ENCODE measurements around the gene GALNT2. TPM values are rescaled to one million over a fixed set of nuclear protein-coding genes. Genes with fewer than 3 reads are reported as not detected.

The GALNT2 gene
- total RNA-seq, 1 donor from 2014 or later, result 66.3 TPM

DNA sequence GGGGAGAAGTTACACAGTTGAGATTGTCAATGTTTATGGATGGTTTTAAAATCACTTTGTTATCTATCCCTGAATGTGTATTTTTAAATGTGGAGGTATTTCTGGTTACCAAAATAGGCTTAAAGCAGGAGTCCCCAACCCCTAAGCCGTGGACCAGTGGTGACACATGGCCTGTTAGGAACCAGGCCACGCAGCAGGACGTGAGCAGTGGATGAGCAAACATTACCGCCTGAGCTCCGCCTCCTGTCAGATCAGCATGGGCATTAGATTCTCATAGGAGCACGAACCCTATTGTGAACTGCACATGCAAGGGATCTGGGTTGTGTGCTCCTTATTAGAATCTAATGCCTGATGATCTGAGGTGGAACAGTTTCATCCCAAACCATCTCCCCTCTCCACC is 151.6 kb downstream of the GALNT2 start:
- Mint-ChIP-seq H3K36me3 (peaks cover 4% of the 10 kb centered on the region), H3K4me3 (no peak overlapping the region), H3K27me3 (no peaks in the 10 kb centered on the region), H3K9me3 (no peaks in the 10 kb centered on the region), H3K4me1 (ENCODE audit: unreplicated experiment) (peaks cover 17% of the 10 kb centered on the region), H3K27ac (no peak overlapping the region)
- DNase-seq (ENCODE audit: extremely low spot score, unreplicated experiment), result no peak
- TF ChIP-seq, protein P1, sequence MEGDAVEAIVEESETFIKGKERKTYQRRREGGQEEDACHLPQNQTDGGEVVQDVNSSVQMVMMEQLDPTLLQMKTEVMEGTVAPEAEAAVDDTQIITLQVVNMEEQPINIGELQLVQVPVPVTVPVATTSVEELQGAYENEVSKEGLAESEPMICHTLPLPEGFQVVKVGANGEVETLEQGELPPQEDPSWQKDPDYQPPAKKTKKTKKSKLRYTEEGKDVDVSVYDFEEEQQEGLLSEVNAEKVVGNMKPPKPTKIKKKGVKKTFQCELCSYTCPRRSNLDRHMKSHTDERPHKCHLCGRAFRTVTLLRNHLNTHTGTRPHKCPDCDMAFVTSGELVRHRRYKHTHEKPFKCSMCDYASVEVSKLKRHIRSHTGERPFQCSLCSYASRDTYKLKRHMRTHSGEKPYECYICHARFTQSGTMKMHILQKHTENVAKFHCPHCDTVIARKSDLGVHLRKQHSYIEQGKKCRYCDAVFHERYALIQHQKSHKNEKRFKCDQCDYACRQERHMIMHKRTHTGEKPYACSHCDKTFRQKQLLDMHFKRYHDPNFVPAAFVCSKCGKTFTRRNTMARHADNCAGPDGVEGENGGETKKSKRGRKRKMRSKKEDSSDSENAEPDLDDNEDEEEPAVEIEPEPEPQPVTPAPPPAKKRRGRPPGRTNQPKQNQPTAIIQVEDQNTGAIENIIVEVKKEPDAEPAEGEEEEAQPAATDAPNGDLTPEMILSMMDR (conservative IDR thresholded peaks at IDR 0.05), result no peak

- H3K36me3 Mint-ChIP-seq, result peaks cover 4% of the 10 kb centered on the region
- H3K27ac Mint-ChIP-seq, result no peak overlapping the region
- no peaks in the 10 kb centered on the region for H3K9me3 Mint-ChIP-seq
- H3K4me1 Mint-ChIP-seq (ENCODE audit: unreplicated experiment), result peaks cover 16% of the 10 kb centered on the region
- H3K4me3 Mint-ChIP-seq, result no peak overlapping the region
- DNase-seq (ENCODE audit: extremely low spot score, unreplicated experiment), result no peak
- TF ChIP-seq, protein P1 (conservative IDR thresholded peaks at IDR 0.05), result no peak
- H3K27me3 Mint-ChIP-seq, result no peaks in the 10 kb centered on the region
These were observed 152.4 kb downstream of the GALNT2 start for GRCh38 chr1:230219174-230220067.

GRCh38 chr1:230220478-230220877 is 153.4 kb downstream of the GALNT2 start:
- Mint-ChIP-seq H3K27ac (no peak overlapping the region), H3K9me3 (no peaks in the 10 kb centered on the region), H3K4me3 (no peak overlapping the region), H3K4me1 (ENCODE audit: unreplicated experiment) (peaks cover 8% of the 10 kb centered on the region), H3K36me3 (peaks cover 4% of the 10 kb centered on the region), H3K27me3 (no peaks in the 10 kb centered on the region)
- DNase-seq (ENCODE audit: extremely low spot score, unreplicated experiment), result no peak
- TF ChIP-seq, protein P1 (conservative IDR thresholded peaks at IDR 0.05), result peak; percentile 39

GRCh38 chr1:230220907-230221306 is 153.9 kb downstream of the GALNT2 start:
- peaks cover 7% of the 10 kb centered on the region for H3K4me1 Mint-ChIP-seq (ENCODE audit: unreplicated experiment)
- TF ChIP-seq, protein P1 (conservative IDR thresholded peaks at IDR 0.05), result no peak
- no peak overlapping the region for H3K4me3 Mint-ChIP-seq
- DNase-seq (ENCODE audit: extremely low spot score, unreplicated experiment), result no peak
- H3K27ac Mint-ChIP-seq, result no peak overlapping the region
- H3K36me3 Mint-ChIP-seq, result peaks cover 4% of the 10 kb centered on the region
- H3K27me3 Mint-ChIP-seq, result no peaks in the 10 kb centered on the region
- H3K9me3 Mint-ChIP-seq, result no peaks in the 10 kb centered on the region

- no peak for DNase-seq (ENCODE audit: extremely low spot score, unreplicated experiment)
- TF ChIP-seq, protein P1 (conservative IDR thresholded peaks at IDR 0.05), result peak; percentile 26
- Mint-ChIP-seq H3K27ac (no peak overlapping the region), H3K27me3 (no peaks in the 10 kb centered on the region), H3K36me3 (peaks cover 5% of the 10 kb centered on the region), H3K4me1 (ENCODE audit: unreplicated experiment) (peaks cover 7% of the 10 kb centered on the region), H3K4me3 (no peak overlapping the region), H3K9me3 (no peaks in the 10 kb centered on the region)
These were observed 155.6 kb downstream of the GALNT2 start for GRCh38 chr1:230222678-230223077.

All from type B pancreatic cell (in vitro differentiated cells).